Thoracic aorta (tissue), 2 donors: ENCODE measurements around the gene RAI1. TPM values are rescaled to one million over a fixed set of nuclear protein-coding genes. Genes with fewer than 3 reads are reported as not detected.

Experiments
- ATAC-seq: fragments of 150-250 bp; one replicate; pipeline ENCODE4 v1.8.0; 2017; ENCODE audit warnings: low read depth; ENCODE audit not compliant: insufficient number of reproducible peaks, low FRiP score
- DNase-seq: peaks from one replicate; pipeline ENCODE4 v3.0.0-alpha.2; 2020; ENCODE audit warnings: low spot score
- H3K27ac ChIP-seq, 2 donors: fragments of 200-600 bp; sonication (generic); 1 replicate in 1 of 2; 2 replicates in 1 of 2; pipeline ENCODE4 v1.5.1; 2016; ENCODE audit warnings: mild to moderate bottlenecking in 2 of 2, moderate library complexity in 2 of 2
- H3K27me3 ChIP-seq: fragments of 200-600 bp; sonication (generic); replicated peaks from 2 replicates; pipeline ENCODE4 v1.6.0; 2016; ENCODE audit warnings: mild to moderate bottlenecking; ENCODE audit not compliant: insufficient read depth
- H3K36me3 ChIP-seq: fragments of 200-600 bp; sonication (generic); one replicate; pipeline ENCODE4 v1.5.1; 2016
- H3K4me1 ChIP-seq, 2 donors: fragments of 200-600 bp; sonication (generic); 1 replicate in 1 of 2; 2 replicates in 1 of 2; pipeline versions ENCODE4 v1.5.1 to v1.6.0; 2016; ENCODE audit warnings: low read depth in 2 of 2, mild to moderate bottlenecking in 1 of 2; ENCODE audit not compliant: control insufficient read depth in 1 of 2
- H3K4me3 ChIP-seq: fragments of 200-600 bp; sonication (generic); 2 replicates; pipeline ENCODE4 v1.5.1; 2016; ENCODE audit warnings: mild to moderate bottlenecking
- H3K9me3 ChIP-seq: fragments of 200-600 bp; sonication (generic); 2 replicates; pipeline ENCODE4 v1.5.1; 2016
- CTCF ChIP-seq: fragments of 200-600 bp; sonication (generic); IDR thresholded peaks from one replicate; pipeline ENCODE4 v1.5.1; 2019; ENCODE audit warnings: antibody characterized with exemption
- total RNA-seq, 2 donors: library from RNA; depleted of rRNA; stranded (reverse); fragments of >200 nt; gene quantifications; one replicate each; pipeline versions ENCODE4 v1.1.0 to v1.2.3, GENCODE V29; 2016

The RAI1 gene
- total RNA-seq, 2 donors from 2014 or later = 21.0 to 31.5 TPM

- ATAC-seq (no peak), DNase-seq (no peak)
- Histone ChIP-seq H3K36me3 (no peaks in the 10 kb centered on the region), H3K4me1 (no peaks in the 10 kb centered on the region), H3K4me3 (no peak overlapping the region), H3K27ac (no peak overlapping the region), H3K27me3 (no peaks in the 10 kb centered on the region), H3K9me3 (no peaks in the 10 kb centered on the region)
- no peak for TF ChIP-seq CTCF
Measured at GRCh38 chr17:17647524-17648178, 33.6 kb upstream of the RAI1 start.

- ATAC-seq = no peak
- Histone ChIP-seq H3K4me3 (no peak overlapping the region), H3K27ac (no peak overlapping the region)
Measured at GRCh38 chr17:17648762-17649161, 32.5 kb upstream of the RAI1 start.

GRCh38 chr17:17650959-17651358 lies 30.3 kb upstream of the RAI1 start:
- H3K4me3 ChIP-seq = no peak overlapping the region
- H3K9me3 ChIP-seq = no peaks in the 10 kb centered on the region
- no peak for ATAC-seq

More at GRCh38 chr17:17648762-17649161, 32.5 kb upstream of the RAI1 start:
- H3K4me1 ChIP-seq = no peaks in the 10 kb centered on the region
- DNase-seq = no peak
- no peaks in the 10 kb centered on the region for H3K27me3 ChIP-seq
- no peak for TF ChIP-seq CTCF
- no peaks in the 10 kb centered on the region for H3K36me3 ChIP-seq
- no peaks in the 10 kb centered on the region for H3K9me3 ChIP-seq

DNA sequence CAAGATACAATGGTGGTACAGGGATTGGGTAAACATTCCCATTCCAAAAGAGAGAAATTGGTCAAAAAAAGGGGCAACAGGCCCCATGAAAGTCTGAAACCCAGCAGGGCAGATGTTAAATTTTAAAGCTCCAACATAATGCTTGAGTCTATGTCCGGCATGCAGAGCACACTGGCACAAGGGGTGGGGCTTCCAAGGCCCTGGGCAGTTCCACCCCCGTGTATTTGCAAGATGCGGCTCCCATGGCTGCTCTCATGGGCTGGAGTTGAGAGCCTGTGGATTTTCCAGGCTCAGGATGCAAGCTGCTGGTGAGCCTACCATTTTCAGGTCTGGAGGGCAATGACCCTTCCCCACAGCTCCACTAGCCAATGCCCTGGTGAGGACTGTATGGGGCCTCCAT lies 27.9 kb upstream of the RAI1 start:
- Histone ChIP-seq H3K27me3 (no peaks in the 10 kb centered on the region), H3K27ac (no peak overlapping the region), H3K36me3 (no peaks in the 10 kb centered on the region), H3K4me3 (no peak overlapping the region), H3K9me3 (peaks cover 3% of the 10 kb centered on the region), H3K4me1 (no peaks in the 10 kb centered on the region)
- ATAC-seq (no peak), DNase-seq (no peak)
- no peak for TF ChIP-seq CTCF

More at GRCh38 chr17:17650959-17651358, 30.3 kb upstream of the RAI1 start:
- no peak for TF ChIP-seq CTCF
- H3K4me1 ChIP-seq = no peaks in the 10 kb centered on the region
- no peak for DNase-seq
- H3K27ac ChIP-seq = no peak overlapping the region
- no peaks in the 10 kb centered on the region for H3K36me3 ChIP-seq
- H3K27me3 ChIP-seq = no peaks in the 10 kb centered on the region

GRCh38 chr17:17659340-17659739 lies 21.9 kb upstream of the RAI1 start:
- H3K9me3 ChIP-seq = peaks cover 7% of the 10 kb centered on the region
- ATAC-seq (no peak), DNase-seq (no peak)
- peaks cover 0 to 5% of the 10 kb centered on the region in 2 donors for H3K4me1 ChIP-seq
- H3K4me3 ChIP-seq = no peak overlapping the region
- no peaks in the 10 kb centered on the region for H3K36me3 ChIP-seq
- TF ChIP-seq CTCF = no peak
- H3K27me3 ChIP-seq = no peaks in the 10 kb centered on the region
- H3K27ac ChIP-seq = no peak overlapping the region
